B cell (primary cell): ENCODE results near the gene RAD23A.

Experiments used
- CTCF ChIP-seq: fragments of 200-600 bp; IDR thresholded peaks from one replicate; pipeline ENCODE4 v1.8.0; 2022; ENCODE audit warnings: antibody characterized with exemption, mild to moderate bottlenecking
- EZH2 ChIP-seq: IDR thresholded peaks from 2 replicates; pipeline ENCODE4 v1.6.1; 2012; ENCODE audit warnings: borderline replicate concordance, low read depth, mild to moderate bottlenecking, moderate library complexity, low read length; ENCODE audit not compliant: insufficient read depth, poor library complexity, severe bottlenecking

DNA sequence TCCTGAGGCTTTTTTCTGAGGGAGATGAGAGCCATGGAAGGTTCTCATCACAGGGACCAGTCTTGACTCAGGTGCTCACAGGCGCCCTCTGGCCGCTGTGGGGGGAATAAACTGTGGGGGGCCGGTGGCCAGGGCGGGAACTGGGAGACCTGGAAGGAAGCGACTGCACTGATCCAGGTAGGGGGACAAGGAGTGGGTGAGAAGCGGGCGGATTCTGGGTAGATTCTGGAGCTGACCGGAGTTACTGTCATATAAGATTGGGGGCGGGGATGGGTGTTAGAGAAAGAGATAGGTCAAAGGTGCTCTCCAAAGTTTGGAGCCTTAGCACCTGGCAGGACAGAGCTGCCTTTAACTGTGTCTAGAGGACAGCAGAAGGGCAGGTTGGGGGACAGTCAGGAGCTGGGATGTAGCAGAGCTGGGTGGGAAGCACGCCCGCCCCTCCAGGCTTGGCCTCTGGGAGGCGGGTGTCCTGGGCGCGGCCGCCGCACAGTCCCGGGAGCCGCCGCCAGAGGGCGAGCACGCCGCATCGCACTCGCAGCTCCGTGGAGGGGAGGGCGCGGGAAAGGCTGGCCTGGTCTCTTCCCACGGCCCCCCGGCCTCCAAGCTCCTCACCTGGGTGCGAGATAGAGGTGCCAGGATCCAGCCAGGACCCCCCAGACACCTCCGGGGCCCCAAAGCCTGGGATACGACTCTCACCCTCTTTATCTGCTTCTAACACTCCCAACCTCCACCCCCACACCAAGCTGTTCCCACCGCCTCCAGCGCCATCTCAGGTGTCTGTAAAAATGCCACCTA lies 19.6 kb downstream of the RAD23A start:
- TF ChIP-seq CTCF = peak; percentile 92
- no peak for TF ChIP-seq EZH2
